Activated CD8-positive, alpha-beta memory T cell treated with anti-CD3 and anti-CD28 coated beads, Interleukin-2, amount 50 U/mL, for 1 hour (primary cell): ENCODE results near the gene DYRK3.
"Not testable (repeated sequence)": the region's sequence is repeated elsewhere in the genome, so short reads cannot be mapped to it uniquely, and the experiment has no call there.

Experiments used
- DNase-seq: peaks from one replicate; pipeline ENCODE4 v3.0.0-alpha.2; 2020; ENCODE audit errors: extremely low read depth

The DYRK3 gene

GRCh38 chr1:206635080-206635977, at the start of gene DYRK3:
Gene DYRK3 (plus strand): TSS chr1:206635536. CDS start chr1:206635704, 168 bp downstream.
- peak; percentile 58 for DNase-seq

GRCh38 chr1:206586501-206587445, 48.6 kb upstream of the DYRK3 start:
- no peak for DNase-seq

GRCh38 chr1:206587904-206588303, 47.4 kb upstream of the DYRK3 start:
- no peak for DNase-seq

- DNase-seq: no peak
These were observed 46.8 kb upstream of the DYRK3 start for GRCh38 chr1:206588492-206588891.

GRCh38 chr1:206589206-206589605, 46.1 kb upstream of the DYRK3 start:
- DNase-seq: no peak

GRCh38 chr1:206590025-206590758, 45.1 kb upstream of the DYRK3 start:
- DNase-seq: no peak

GRCh38 chr1:206591226-206591625, 44.1 kb upstream of the DYRK3 start:
- no peak for DNase-seq

- no peak for DNase-seq
These were observed 43.6 kb upstream of the DYRK3 start for GRCh38 chr1:206591696-206592095.

GRCh38 chr1:206593351-206593925, 41.9 kb upstream of the DYRK3 start:
- no peak for DNase-seq

- DNase-seq: no peak
These were observed 39.6 kb upstream of the DYRK3 start for GRCh38 chr1:206595581-206596318.

- DNase-seq: no peak
These were observed 39.0 kb upstream of the DYRK3 start for GRCh38 chr1:206596319-206596666.

GRCh38 chr1:206600527-206600926, 34.8 kb upstream of the DYRK3 start:
- no peak for DNase-seq

- no peak for DNase-seq
These were observed 30.5 kb upstream of the DYRK3 start for GRCh38 chr1:206604861-206605260.

GRCh38 chr1:206606867-206607266, 28.5 kb upstream of the DYRK3 start:
- no peak for DNase-seq

GRCh38 chr1:206608108-206608698, 27.1 kb upstream of the DYRK3 start:
- DNase-seq: no peak

- no peak for DNase-seq
These were observed 25.9 kb upstream of the DYRK3 start for GRCh38 chr1:206609229-206609991.

- DNase-seq: peak; percentile 68
These were observed 23.0 kb upstream of the DYRK3 start, which contains the start of gene EIF2D for GRCh38 chr1:206612129-206612876. Gene EIF2D (minus strand): TSS chr1:206612465. CDS start chr1:206612342, 123 bp downstream.

- not testable (repeated sequence) for DNase-seq
These were observed 8.9 kb upstream of the DYRK3 start for GRCh38 chr1:206626396-206626795.

- no peak for DNase-seq
These were observed 6.4 kb upstream of the DYRK3 start for GRCh38 chr1:206628916-206629315.
